NCI-H146 (cell line): ENCODE data around the gene PALS1.

Experiments used
- DNase-seq: peaks from one replicate; lab custom pipeline; 2025; lab: John Stamatoyannopoulos, UW

PALS1 gene

DNA sequence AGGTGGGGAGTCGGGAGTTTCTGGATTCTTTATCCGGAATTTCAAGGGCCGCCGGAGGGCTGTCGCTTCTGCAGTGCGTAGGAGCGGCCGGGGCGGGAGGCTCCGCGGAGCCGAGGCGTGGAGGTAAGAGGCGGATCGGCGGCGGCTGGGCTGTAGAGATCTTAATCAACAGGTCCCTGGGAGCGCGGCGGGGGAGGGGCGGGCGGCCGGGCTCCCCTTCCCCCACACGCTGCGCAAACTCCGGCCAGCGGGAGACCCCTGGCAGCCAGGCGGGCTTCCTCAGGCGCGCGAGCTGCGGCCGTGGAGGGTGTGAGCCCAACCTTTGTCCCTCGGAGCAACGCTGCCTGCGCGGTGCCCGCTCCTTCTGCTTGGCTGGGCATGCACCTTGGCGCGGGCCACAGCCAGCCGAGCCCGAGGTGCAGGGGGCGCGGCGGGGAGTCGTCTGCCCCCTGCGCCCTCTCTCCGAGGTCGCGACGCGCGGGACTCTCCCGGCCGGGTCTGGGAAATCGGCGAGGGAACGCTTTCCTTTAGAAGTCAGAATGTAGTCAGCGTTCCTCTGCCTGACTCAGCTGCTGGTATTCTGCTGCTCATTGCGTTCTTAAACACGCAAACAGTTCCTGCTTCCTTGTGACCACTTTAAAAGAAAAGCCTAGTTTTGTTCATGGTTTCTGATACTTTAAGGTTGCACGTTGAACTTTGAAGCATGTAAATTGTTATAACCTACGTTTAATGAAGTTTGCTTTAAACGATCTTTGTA lies at the start of gene PALS1:
Gene PALS1 (plus strand): TSS at position 25 of the 757 bp plus-strand sequence. CDS start 37,736 bp downstream, outside the sequence.
- DNase-seq, result no peak

- no peak for DNase-seq
These were observed 49.4 kb upstream of the PALS1 start for GRCh38 chr14:67191768-67192290.

GRCh38 chr14:67192366-67192765 lies 48.9 kb upstream of the PALS1 start:
- DNase-seq, result no peak

- DNase-seq, result no peak
These were observed 46.0 kb upstream of the PALS1 start for GRCh38 chr14:67195279-67195678.

GRCh38 chr14:67199016-67199415 lies 42.2 kb upstream of the PALS1 start:
- DNase-seq, result no peak

DNA sequence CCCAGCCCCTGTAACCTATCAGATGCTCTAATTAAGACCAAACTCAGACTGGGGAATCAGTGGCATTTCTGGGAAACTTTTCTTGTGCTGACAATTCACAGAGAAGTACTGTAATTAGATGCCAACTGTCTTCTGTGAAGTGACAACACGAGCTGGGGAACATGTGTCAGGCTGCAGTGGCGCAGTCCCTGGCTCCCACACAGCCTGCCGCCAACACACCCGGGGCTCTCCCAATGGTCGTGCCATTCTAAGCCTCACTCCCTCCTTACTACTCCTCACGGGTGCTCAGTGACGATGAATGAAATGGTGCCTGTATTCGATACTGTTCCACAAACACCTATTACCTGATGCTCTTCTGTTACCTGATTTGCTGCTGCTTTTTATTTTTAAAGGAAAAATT lies 33.4 kb upstream of the PALS1 start:
- DNase-seq, result no peak

GRCh38 chr14:67218126-67218525 lies 23.1 kb upstream of the PALS1 start:
- DNase-seq, result no peak

DNA sequence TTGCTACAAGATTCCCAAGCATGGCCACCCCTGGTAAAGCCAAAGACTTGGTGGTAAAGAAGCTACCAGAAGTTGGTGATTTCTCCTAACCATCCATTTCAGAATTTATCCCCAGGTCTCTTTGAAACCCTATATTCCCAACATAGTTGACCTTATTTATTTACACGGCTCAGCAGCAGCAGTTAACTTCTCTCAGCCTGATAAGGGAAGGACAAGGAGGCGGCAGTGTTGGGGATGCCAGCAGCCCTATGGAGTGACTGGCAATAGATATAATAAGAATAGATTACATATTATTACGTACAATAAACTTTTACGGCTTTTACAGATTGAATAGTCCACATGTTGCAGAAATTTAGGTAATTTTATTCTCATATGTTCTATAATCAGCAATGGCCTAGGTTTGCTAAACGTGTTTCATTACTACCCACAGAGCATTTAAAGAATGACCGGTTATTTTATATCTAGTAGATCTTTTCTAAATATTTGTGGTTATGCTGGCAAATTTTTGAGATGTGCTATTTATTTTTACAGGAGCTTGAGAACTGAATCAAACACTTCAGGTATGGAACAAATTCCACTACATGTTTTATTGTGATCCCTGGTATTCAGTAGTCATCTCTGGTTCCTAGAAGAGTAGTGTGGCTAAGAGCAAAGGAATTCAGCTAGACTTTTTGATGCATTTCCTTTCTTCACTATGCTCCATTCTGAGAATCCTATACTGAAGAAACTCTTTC lies 19.8 kb upstream of the PALS1 start:
- DNase-seq, result no peak

- DNase-seq, result no peak
These were observed 19.3 kb upstream of the PALS1 start for GRCh38 chr14:67221982-67222328.

DNA sequence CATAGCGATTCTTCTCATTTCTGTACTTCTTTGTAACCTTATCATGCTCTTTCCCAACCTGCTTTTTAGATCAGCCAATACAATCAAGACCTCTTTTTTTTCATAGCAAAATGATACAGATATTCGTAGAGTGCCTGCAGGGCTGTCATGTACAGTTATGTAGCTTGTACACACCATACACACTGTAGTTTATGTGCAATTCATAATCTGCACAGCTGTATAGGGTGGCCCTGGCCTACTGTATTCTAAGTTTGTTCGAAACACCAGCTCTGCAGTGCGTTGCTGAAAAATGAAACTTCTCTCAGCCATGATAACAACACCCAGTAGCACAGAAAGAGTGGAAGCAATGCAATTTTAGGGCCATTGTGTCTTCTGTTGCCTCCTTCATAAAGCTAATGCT lies 15.7 kb upstream of the PALS1 start:
- DNase-seq, result no peak

- DNase-seq, result no peak
These were observed 12.8 kb upstream of the PALS1 start for GRCh38 chr14:67228325-67228984.

DNA sequence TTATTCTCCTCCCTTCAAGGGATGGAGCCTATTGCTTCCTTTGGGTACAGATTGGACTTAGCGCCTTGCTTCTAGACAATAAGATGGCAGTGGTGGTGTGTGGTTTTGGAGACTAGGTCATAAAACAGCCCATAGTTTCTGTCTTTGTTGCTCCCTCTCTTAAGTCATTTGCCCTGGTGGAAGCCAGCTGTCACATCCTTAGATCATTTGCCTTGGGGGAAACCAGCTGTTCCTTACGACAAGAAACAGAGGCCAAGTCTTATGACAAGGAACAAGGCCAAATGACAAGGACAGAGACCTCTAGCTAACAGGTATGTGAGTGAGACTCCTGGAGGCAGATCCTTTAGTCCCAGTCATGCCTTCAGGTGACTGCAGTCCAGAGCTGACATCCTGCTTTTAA lies 9.2 kb upstream of the PALS1 start:
- no peak for DNase-seq

DNA sequence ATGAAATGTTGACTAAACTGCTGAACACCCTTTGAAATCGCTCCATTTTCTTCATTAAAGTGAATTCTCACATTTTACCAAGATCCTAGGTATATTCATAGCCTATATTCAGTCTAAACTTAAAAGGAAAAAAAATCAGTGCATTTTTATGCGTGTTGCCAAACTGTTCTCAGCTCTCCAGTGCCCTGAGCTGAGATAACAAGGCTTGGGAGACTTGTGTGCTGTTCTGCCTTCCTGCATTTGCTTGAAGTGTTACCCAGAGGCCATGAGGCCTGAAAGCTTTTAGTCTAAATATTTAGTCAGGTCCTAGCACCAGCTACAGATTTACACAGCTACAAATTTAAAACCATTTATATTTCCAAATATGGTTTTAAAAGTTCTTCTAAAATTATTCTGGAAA lies 8.6 kb upstream of the PALS1 start:
- no peak for DNase-seq

DNA sequence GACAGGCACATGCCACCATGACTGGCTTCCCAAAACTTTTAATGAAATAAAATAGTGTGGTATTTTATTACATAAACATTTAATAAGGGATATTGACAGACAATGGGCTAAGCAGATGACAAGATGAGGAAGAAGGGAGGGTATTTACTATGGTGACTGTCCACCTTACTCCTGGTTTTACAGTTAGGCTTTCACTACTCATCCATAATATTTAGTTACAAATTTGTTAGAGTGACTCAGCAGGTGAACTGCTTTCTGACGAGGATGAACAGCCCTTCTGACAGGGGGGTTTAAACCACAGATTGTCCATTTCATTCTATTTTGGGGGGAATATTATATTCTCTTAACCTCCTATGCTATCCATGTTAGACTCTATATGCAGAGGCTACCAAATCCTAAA lies 3.6 kb upstream of the PALS1 start:
- DNase-seq, result no peak

- DNase-seq, result no peak
These were observed 1.7 kb upstream of the PALS1 start for GRCh38 chr14:67239582-67239981.

- DNase-seq, result no peak
These were observed 885 bp upstream of the PALS1 start for GRCh38 chr14:67240168-67240932.

- DNase-seq, result peak; percentile 87
These were observed 241 bp upstream of the PALS1 start for GRCh38 chr14:67240978-67241410.

DNA sequence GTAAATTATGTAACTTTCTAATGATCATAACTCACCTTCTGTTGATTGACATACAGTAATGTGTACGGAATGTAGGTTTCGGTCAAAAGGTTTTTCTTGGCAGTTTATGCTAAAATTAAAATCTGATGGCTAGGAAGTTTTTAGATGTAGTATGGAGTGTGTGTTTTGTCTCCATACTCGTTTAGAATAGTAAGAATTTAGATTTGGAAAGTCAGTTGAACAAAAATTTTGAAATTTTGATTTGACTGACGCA lies 859 bp downstream of the PALS1 start:
- DNase-seq, result no peak

DNA sequence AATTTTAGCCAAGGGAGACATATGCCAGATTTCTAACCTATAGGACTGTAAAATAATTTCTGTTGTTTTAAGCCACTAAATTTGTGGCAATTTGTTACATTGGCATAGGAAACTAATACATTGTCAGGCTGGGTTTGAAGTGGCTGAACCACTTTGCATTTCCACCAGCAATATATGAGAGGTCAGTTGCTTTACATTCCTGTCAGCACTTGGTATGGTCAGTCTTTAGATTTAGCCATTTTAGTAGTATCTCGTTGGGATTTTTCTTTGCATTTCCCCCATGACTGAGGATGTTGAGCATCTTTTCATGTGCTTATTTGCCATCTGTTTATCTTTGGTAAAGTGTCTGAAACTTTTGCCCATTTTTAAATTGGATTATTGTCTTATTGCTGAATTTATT lies 3.9 kb downstream of the PALS1 start:
- no peak for DNase-seq

DNA sequence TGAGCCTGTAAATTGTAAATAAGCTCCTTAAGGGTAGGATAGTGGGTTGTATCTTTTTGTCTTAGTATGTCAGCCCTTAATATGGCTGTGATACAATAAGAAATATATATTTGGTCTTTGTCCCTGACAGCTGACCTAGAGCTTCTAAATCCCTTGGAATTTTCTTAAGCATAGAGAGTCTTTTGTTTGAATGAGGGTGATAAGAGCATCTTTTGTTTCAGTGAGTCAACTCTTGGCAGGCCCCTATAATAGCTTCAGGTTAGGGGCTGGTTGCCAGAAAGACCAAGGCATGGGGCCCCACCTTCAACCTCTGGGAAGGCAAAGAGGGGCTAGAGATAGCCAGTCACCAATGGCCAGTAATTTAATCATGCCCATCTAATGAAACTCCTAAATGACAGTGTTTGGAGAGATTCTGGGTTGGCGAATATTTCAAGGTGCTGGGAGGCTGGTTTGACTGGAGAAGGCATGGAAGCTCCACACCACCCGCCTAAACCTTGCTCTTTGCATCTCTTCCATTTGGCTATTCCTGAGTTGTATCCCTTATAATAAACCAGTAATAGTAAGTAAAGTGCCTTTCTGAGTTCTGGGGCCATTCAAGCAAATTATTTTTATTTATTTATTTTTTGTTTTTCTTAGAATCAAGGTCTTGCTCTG lies 10.5 kb downstream of the PALS1 start:
- DNase-seq, result no peak

DNA sequence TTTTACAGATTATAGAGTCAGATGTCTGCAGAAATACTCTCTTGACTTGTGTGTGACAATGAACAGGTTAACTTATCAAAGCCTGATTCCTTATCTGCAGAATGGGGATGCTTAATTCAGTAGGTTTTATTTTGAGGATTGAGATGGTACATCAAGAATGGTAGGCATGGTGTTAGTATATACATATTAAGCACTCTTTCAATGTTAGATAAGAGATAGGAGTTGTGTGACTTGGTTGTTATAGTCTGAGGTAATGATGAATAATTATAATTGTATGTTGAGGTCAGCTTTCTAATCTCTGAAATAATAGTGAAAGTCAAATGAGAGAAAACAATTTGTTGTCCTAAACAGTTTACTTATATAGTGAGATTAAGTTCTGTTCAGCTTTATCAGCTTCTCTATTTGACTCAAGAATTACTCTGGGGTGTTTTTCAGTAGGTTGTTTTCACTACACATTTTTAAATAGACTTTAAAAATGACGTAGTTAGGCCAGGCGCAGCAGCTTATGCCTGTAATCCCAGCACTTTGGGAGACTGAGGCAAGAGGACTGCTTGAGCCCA lies 11.9 kb downstream of the PALS1 start:
- no peak for DNase-seq

DNA sequence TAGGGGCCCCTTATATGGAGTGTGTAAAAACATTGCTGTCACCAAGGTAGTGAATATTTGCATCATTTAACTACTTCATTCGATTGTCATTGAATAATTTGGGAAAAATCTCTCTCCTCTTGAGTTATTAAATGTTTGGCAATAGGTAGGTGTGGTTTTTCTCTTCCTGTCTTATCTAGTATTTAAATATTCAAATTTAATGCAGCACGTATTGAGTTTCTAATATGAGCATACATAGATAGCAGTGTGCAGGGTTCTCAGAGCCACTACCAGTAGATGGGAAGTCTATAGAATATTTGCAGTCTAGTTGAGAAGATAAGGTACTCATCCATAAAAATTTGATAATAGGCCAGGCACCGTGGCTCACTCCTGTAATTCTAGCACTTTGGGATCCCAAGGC lies 16.7 kb downstream of the PALS1 start:
- DNase-seq, result no peak
